HG02642 (cell line): Measurements from ENCODE around the gene CIDEC.
"Not testable (repeated sequence)": the region's sequence is repeated elsewhere in the genome, so short reads cannot be mapped to it uniquely, and the experiment has no call there.

Source experiments
- ATAC-seq: cut with Tn5 transposase; IDR thresholded peaks from one replicate; pipeline ENCODE4 v1.9.1; 2021; ENCODE audit warnings: mild to moderate bottlenecking; ENCODE audit not compliant: unreplicated experiment, poor library complexity

Gene CIDEC

GRCh38 chr3:9851926-9852325 lies 28.1 kb downstream of the CIDEC start:
- not testable (repeated sequence) for ATAC-seq

- not testable (repeated sequence) for ATAC-seq
These were observed 28.7 kb downstream of the CIDEC start for GRCh38 chr3:9851383-9851782.

DNA sequence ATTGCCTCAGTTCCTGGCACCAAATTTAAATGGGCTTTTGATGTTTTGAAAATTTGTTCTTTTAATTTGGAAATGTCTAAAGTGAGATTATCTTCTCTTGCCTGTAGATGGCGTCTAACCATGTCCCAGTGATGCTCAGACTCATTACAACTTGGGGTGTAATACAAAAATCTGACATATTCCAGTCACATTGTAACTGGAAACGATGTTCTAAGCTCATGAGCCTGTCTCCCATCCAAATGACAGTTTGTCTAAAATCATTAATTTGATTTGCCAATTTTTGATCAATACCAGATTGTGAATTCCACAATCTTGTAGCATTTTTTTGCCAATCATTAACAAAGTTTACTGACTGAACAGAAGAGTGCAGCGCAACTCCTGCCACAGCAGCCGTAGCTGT lies 31.2 kb downstream of the CIDEC start:
- not testable (repeated sequence) for ATAC-seq

DNA sequence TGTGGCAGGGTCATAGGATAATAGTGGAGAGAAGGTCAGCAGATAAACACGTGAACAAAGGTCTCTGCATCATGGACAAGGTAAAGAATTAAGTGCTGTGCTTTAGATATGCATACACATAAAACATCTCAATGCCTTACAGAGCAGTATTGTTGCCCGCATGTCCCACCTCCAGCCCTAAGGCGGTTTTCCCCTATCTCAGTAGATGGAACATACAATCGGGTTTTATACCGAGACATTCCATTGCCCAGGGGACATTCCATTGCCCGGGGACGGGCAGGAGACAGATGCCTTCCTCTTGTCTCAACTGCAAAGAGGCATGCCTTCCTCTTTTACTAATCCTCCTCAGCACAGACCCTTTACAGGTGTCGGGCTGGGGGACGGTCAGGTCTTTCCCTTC lies 32.2 kb downstream of the CIDEC start:
- not testable (repeated sequence) for ATAC-seq

DNA sequence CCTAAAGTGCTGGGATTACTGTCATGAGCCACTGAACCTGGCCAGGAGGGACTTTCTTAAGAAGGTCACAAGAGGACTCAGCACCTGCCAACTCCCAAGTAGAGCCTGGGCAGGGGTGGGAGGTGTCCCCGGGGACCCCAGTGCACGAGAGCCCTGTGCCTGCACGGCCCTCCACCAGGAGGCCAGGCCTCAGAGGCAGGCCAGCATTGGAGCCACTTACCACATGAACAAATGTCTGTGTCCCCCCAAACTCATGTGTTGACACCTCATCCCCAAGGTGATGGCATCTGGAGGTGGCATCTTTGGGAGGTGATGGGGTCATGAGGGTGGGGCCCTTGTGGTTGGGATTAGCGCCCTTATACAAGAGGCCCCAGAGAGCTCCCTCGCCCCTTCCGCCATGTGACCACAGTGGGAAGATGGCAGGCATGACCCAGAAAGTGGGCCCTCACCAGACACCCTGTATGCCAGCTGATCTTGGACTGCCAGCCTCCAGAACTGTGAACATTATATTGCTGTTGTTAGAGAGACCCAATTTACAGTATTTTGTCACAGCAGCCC lies 33.0 kb downstream of the CIDEC start:
- no peak for ATAC-seq

DNA sequence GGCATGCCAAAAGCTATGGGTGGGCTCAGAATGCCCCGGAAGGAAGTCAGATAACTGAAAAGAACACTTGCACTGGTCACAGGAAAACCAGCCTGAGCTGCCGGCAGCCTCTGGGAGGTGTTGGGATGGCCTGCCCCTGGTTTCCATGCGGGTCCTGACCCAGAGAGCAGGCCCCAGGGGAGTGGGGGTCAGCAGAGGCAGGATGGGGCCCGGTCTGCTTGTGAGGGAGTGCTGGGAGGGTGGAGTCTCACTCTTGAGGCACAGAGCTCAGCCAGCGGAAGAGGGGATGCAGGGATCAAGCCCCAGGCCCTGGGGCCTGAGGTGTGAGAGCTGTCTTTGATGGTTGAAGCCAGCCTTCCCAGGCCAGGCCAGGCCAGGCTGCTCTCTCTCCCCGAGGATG lies 33.8 kb downstream of the CIDEC start:
- no peak for ATAC-seq

DNA sequence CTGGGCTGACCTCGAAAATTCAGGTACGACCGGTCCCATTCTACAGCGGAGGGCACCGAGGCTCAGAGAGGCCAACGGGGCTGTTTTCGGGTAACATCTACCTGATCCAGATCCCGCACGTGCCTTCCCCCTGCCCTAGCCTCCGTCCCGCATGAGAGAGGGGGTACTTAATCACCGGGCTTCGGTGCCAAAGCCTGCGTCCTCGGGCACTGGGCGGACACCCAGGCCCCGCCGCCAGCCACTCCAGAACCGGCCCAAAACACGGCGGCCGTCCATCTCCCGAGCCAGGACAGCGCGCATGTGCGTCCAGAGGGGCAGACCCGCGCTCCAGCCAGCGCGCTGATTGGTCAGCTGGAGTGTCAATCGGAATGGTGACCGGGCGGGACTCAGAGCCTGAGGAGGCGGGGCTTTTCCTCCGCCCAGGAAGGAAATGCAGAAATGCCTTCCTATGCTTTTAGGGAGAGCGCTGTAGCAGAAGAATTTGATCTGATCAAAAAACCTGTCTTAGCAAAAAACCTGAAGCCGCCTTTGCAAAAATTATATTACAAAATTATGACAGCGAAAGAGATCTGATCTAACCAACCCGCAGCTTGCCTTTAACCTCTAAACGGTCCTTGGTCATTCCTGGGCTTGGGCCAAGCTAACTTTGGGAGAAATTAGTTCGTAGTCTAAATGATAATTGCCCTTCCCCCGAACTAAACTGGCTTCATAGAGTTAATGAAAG lies 36.2 kb downstream of the CIDEC start, which contains the start of gene RPUSD3:
Gene RPUSD3, minus strand, starts transcription at position 294 of the 724 bp plus-strand sequence. Its CDS starts 18 bp downstream, at position 276.
- peak; percentile 98 for ATAC-seq

- no peak for ATAC-seq
These were observed 39.0 kb downstream of the CIDEC start for GRCh38 chr3:9841015-9841414.

DNA sequence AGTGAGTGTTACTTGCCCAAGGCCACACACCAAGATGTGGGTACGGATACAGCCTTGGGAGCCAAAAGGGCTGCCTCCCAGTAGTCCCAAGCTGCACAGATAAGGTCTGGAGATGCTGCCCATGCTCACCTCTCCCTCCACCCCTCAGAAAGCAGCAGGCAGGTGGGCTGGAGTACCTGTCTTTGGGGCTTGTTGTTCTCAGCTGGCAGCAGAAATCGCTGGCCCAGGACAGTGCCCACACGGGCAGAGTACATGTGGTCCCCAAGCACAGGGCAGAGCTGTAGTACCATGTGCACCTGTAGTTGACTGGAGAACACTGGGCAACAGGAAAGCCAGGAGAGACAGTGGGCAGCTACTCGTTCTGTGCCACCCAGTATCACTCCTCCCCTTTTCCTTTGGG lies 41.2 kb downstream of the CIDEC start:
- ATAC-seq, result no peak

DNA sequence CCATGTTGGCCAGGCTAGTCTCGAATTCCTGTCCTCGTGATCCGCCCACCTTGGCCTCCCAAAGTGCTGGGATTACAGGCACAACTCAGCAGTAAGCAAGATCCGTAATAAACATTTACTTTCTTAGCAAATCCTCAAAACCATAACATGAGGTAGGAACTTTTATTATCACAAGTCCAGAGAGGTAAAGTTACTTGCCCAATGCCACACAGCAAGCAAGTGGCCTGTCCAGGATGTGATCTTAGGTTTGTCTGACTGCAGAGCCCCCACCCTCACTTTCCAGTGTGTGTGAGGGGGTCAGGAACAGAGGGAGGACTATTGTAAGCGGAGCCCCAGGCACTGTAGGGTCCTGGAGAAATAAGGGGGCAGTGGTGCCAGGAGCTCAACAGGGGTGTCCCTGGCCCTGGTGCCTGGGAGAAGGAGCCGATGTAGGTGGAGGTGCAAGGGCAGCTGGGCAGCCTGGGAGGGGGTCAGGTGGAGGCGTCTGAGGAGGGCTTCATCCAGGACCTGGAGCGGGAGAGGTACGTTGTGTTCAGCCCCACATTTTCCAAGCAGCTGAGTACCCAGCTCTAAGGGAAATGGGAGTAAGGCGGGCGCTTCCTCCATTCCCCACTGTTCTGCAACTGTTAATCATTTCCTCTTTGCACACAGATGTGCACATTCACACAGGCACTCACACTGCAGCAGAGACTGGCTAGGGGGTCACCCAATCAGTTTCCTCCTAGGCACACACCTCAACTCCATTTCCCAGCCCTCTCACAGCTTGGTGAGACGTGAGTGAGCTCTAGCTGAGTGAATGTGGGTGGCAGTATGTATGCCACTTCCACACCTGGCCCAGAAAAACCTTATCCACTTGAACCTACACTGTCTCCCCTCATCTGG lies 42.1 kb downstream of the CIDEC start:
- no peak for ATAC-seq

DNA sequence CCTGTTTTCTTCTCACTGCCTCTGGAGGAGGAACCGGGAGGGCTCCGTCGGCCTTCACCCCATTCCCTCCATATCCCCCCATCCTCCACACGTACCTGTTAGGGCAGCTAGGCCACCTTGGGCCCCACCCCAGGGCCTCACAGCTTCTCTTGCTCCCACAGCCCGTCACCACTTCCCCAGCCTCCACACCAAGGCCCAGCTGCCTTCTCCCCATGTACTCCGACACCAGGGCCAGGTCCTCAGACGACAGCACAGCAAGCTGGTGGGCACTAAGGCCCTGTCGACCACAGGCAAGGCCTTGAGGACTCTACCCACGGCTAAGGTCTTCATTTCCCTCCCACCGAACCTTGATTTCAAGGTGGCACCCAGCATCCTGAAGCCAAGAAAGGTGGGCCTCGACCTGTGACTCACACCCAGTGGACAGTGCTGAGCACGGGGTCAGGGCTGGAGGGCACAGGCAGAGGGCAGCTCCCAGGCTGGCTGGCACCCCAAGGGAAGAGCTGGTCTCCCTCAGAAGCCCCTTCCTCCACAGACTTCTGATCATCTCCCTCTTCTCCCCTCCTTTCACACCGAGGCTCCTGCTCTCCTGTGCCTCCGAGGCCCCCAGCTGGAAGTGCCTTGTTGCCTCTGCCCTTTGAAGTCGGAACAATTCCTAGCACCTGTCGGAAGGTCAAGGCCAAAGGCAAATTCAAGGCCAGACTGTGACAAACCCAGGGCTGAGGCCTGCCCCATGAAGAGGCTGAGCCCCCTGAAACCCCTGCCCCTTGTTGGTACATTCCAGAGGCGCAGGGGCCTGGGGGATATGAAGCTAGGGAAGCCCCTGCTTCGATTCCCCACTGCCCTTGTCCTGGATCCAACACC lies 45.3 kb downstream of the CIDEC start:
- ATAC-seq, result no peak

- no peak for ATAC-seq
These were observed 47.0 kb downstream of the CIDEC start for GRCh38 chr3:9833078-9833477.

- ATAC-seq, result no peak
These were observed 48.8 kb downstream of the CIDEC start for GRCh38 chr3:9831253-9831652.

GRCh38 chr3:9828801-9829755 lies 51.0 kb downstream of the CIDEC start:
- ATAC-seq, result no peak

DNA sequence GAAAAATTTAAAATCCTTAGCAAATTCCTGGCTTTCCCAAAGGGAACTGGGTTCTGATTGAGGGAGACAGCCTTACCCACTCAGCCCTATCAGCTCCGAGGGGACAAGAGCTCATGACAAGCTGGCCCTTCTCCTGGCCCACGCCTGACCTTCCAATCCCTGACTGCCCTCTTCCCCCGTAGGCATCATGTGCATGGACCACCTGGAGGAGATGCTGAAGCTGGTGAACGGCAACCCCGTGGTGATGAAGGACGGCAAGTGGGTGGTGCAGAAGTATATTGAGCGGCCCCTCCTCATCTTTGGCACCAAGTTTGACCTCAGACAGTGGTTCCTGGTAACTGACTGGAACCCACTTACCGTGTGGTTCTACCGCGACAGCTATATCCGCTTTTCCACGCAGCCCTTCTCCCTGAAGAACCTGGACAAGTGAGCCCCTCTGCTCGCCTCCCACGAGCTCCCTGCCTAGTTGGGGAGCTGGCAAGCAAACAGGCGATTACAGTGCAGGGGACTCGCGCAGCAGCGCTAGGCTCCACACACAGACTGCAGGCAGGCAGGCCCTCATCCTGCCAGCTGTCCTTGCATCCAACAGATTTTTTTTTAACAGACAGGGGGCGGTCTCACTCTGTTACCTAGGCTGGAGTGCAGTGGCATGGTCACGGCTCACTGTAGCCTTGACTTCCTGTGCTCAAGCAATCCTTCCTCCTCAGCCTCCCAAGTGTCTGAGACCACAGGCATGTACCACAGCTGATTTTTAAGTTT lies 53.1 kb downstream of the CIDEC start:
- ATAC-seq, result no peak

DNA sequence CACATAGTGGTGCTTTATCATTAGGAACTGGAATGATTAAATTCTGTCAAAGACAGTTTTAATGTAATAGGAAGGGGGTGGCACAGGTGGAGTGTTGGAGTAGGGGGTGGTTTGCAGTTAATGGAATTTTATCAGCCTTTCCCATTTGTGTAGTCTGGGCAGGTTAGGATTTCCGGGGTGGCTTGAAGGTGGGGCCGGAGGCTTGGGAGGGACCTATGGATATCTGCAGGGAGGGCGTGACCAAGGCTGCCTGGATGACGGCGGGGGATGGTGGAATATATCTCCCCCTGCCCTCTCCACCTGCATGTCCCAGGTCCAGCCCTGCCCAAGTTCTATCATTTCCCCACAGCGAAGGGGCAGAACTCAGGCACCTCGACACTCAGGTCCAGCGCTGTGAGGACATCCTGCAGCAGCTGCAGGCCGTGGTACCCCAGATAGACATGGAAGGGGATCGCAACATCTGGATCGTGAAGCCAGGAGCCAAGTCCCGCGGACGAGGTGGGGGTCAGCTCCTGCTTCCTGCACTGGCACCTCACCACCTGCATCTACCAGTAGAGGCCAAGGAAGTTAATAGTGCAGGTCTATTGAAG lies 54.5 kb downstream of the CIDEC start:
- ATAC-seq, result no peak

DNA sequence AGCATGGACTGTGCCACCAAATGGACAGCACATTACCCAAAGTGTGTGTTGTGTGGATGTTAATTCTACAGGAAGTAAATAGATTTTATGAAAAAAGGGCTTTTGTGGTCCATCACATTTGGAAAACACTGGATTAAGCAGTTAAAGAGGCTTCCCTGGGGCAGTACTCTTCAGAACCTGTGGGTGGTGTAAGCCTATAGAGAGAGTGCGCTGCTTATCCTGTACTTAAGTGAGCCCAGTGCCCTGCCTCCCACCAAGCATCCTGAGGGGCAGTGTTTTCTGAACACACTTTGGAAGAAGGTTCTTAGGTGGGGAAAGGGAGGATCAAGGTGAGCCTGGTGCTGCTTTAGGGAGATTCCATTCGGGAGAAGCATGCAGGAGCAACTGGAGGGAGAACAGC lies 59.1 kb downstream of the CIDEC start:
- ATAC-seq, result no peak

DNA sequence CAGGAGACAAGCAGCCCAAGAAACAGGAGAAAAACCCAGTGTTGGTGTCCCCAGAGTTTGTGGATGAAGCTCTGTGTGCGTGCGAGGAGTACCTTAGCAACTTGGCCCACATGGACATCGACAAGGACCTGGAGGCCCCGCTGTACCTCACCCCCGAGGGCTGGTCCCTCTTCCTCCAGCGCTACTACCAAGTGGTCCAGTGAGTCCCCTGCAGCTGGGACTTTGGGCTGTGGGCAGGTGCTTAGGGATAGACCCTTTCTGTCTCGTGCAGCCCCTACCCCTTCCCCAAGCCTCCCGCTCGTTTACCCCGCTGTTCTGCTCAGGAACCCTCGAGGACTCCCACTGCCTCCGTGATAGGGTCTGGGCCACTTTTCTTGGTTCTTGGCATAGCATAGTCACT lies 59.5 kb downstream of the CIDEC start:
- ATAC-seq, result no peak
